Fibroblast of lung (primary cell): ENCODE results near the gene TBC1D9.

Experiments
- EZH2 ChIP-seq: IDR thresholded peaks from 2 replicates; pipeline ENCODE4 v1.5.1; 2012; ENCODE audit warnings: low read length, control low read depth, mild to moderate bottlenecking; ENCODE audit errors: missing control alignments
- TF ChIP-seq, protein P1 (sequence below), 2 donors: IDR thresholded peaks in 1 of 2; conservative IDR thresholded peaks in 1 of 2; 1 replicate in 1 of 2; 2 replicates in 1 of 2; pipeline ENCODE4 v1.5.1; 2011 to 2012; ENCODE audit warnings: low read length in 2 of 2, control low read depth in 1 of 2, inconsistent platforms in 1 of 2, low read depth in 1 of 2, mild to moderate bottlenecking in 1 of 2

GRCh38 chr4:140693562-140693961 is 62.6 kb downstream of the TBC1D9 start:
- TF ChIP-seq, protein P1, sequence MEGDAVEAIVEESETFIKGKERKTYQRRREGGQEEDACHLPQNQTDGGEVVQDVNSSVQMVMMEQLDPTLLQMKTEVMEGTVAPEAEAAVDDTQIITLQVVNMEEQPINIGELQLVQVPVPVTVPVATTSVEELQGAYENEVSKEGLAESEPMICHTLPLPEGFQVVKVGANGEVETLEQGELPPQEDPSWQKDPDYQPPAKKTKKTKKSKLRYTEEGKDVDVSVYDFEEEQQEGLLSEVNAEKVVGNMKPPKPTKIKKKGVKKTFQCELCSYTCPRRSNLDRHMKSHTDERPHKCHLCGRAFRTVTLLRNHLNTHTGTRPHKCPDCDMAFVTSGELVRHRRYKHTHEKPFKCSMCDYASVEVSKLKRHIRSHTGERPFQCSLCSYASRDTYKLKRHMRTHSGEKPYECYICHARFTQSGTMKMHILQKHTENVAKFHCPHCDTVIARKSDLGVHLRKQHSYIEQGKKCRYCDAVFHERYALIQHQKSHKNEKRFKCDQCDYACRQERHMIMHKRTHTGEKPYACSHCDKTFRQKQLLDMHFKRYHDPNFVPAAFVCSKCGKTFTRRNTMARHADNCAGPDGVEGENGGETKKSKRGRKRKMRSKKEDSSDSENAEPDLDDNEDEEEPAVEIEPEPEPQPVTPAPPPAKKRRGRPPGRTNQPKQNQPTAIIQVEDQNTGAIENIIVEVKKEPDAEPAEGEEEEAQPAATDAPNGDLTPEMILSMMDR (conservative IDR thresholded peaks at IDR 0.05 in 1 of 2, IDR thresholded peaks at IDR 0.05 in 1 of 2; ENCODE audit: low read depth in 1 of 2, low read length in 2 of 2) = no peak
- no peak for TF ChIP-seq EZH2
